ENCODE measurements around the gene CNIH3. TPM values are rescaled to one million over a fixed set of nuclear protein-coding genes. Genes with fewer than 3 reads are reported as not detected.

Gene CNIH3
- total RNA-seq, 2 experiments from 2014 or later = 1.6 to 2.2 TPM

GRCh38 chr1:224781800-224782199 lies 165.7 kb downstream of the CNIH3 start:
- peaks cover 15% of the 10 kb centered on the region for H3K4me1 Mint-ChIP-seq
- ATAC-seq (ENCODE audit: low read depth) = no peak
- no peak for DNase-seq
- H3K9me3 Mint-ChIP-seq = peaks cover 5% of the 10 kb centered on the region
- H3K27ac Mint-ChIP-seq = no peak overlapping the region
- H3K36me3 Mint-ChIP-seq = no peaks in the 10 kb centered on the region
- no peak overlapping the region for H3K4me3 Mint-ChIP-seq
- H3K27me3 Mint-ChIP-seq = peaks cover 3% of the 10 kb centered on the region
- POLR2A ChIA-PET = no interaction called here

- no peak for ATAC-seq (ENCODE audit: low read depth)
- Mint-ChIP-seq H3K4me3 (no peak overlapping the region), H3K36me3 (no peaks in the 10 kb centered on the region), H3K4me1 (peaks cover 18% of the 10 kb centered on the region), H3K27me3 (peaks cover 3% of the 10 kb centered on the region), H3K27ac (peak overlapping the region; percentile 35), H3K9me3 (peaks cover 7% of the 10 kb centered on the region)
- no peak for DNase-seq
- POLR2A ChIA-PET = no interaction called here
Observed at GRCh38 chr1:224782281-224783000, 166.3 kb downstream of the CNIH3 start.

- POLR2A ChIA-PET = no interaction called here
- no peak overlapping the region for H3K27ac Mint-ChIP-seq
- ATAC-seq (ENCODE audit: low read depth) = no peak
Observed at GRCh38 chr1:224783006-224783651, 167.0 kb downstream of the CNIH3 start.

GRCh38 chr1:224784265-224785039 lies 168.3 kb downstream of the CNIH3 start:
- ATAC-seq (ENCODE audit: low read depth) (no peak), DNase-seq (no peak)
- peaks cover 18% of the 10 kb centered on the region for H3K4me1 Mint-ChIP-seq
- no peak overlapping the region for H3K27ac Mint-ChIP-seq
- no peak overlapping the region for H3K4me3 Mint-ChIP-seq
- POLR2A ChIA-PET = no interaction called here
- H3K27me3 Mint-ChIP-seq = peaks cover 3% of the 10 kb centered on the region
- H3K9me3 Mint-ChIP-seq = peaks cover 11% of the 10 kb centered on the region
- H3K36me3 Mint-ChIP-seq = no peaks in the 10 kb centered on the region

More at GRCh38 chr1:224783006-224783651, 167.0 kb downstream of the CNIH3 start:
- peaks cover 18% of the 10 kb centered on the region for H3K4me1 Mint-ChIP-seq
- peaks cover 3% of the 10 kb centered on the region for H3K27me3 Mint-ChIP-seq
- H3K36me3 Mint-ChIP-seq = no peaks in the 10 kb centered on the region
- peaks cover 7% of the 10 kb centered on the region for H3K9me3 Mint-ChIP-seq
- peak overlapping the region; percentile 25 for H3K4me3 Mint-ChIP-seq
- DNase-seq = no peak

GRCh38 chr1:224785040-224785328 lies 168.9 kb downstream of the CNIH3 start:
- H3K4me1 Mint-ChIP-seq = peaks cover 18% of the 10 kb centered on the region
- no peaks in the 10 kb centered on the region for H3K36me3 Mint-ChIP-seq
- POLR2A ChIA-PET = no interaction called here
- DNase-seq (no peak), ATAC-seq (ENCODE audit: low read depth) (no peak)
- H3K27me3 Mint-ChIP-seq = peaks cover 2% of the 10 kb centered on the region
- no peak overlapping the region for H3K27ac Mint-ChIP-seq
- peaks cover 11% of the 10 kb centered on the region for H3K9me3 Mint-ChIP-seq
- H3K4me3 Mint-ChIP-seq = no peak overlapping the region

GRCh38 chr1:224785622-224786021 lies 169.5 kb downstream of the CNIH3 start:
- Mint-ChIP-seq H3K4me1 (peaks cover 18% of the 10 kb centered on the region), H3K4me3 (no peak overlapping the region), H3K36me3 (no peaks in the 10 kb centered on the region), H3K9me3 (peaks cover 11% of the 10 kb centered on the region), H3K27ac (no peak overlapping the region), H3K27me3 (no peaks in the 10 kb centered on the region)
- POLR2A ChIA-PET = no interaction called here
- no peak for DNase-seq
- ATAC-seq (ENCODE audit: low read depth) = no peak

- H3K9me3 Mint-ChIP-seq = peaks cover 11% of the 10 kb centered on the region
- H3K4me1 Mint-ChIP-seq = peaks cover 18% of the 10 kb centered on the region
- no peaks in the 10 kb centered on the region for H3K36me3 Mint-ChIP-seq
- DNase-seq (no peak), ATAC-seq (ENCODE audit: low read depth) (peak; percentile 50)
- H3K27ac Mint-ChIP-seq = no peak overlapping the region
- no peaks in the 10 kb centered on the region for H3K27me3 Mint-ChIP-seq
- H3K4me3 Mint-ChIP-seq = no peak overlapping the region
- POLR2A ChIA-PET = no interaction called here
Observed at GRCh38 chr1:224786533-224787250, 170.6 kb downstream of the CNIH3 start.

GRCh38 chr1:224789311-224789710 lies 173.2 kb downstream of the CNIH3 start:
- ATAC-seq (ENCODE audit: low read depth) (no peak), DNase-seq (no peak)
- H3K27ac Mint-ChIP-seq = no peak overlapping the region
- H3K27me3 Mint-ChIP-seq = peaks cover 2% of the 10 kb centered on the region
- H3K4me1 Mint-ChIP-seq = peaks cover 5% of the 10 kb centered on the region
- H3K9me3 Mint-ChIP-seq = peaks cover 8% of the 10 kb centered on the region
- POLR2A ChIA-PET = no interaction called here
- H3K4me3 Mint-ChIP-seq = no peak overlapping the region
- H3K36me3 Mint-ChIP-seq = no peaks in the 10 kb centered on the region

Other genes starting within 250 kb of the CNIH3 start
- gene WDR26, start 181.5 kb upstream of the CNIH3 start, total RNA-seq = 10 to 100 TPM; 90.2 to 92.0 TPM

All from activated naive CD8-positive, alpha-beta T cell treated with anti-CD3 and anti-CD28 coated beads, Interleukin-2, amount 10 ng/mL, durations not matched to agents 7 days and 5 days (primary cell).